CD4-positive, alpha-beta T cell (primary cell): ENCODE data around the gene ST6GALNAC3. TPM values are rescaled to one million over a fixed set of nuclear protein-coding genes. Genes with fewer than 3 reads are reported as not detected.

Experiments
- ATAC-seq: fragments of 200-7000 bp; cut with Tn5 transposase; one replicate; pipeline ENCODE4 v1.10.0; 2022; ENCODE audit warnings: mild to moderate bottlenecking; ENCODE audit not compliant: poor library complexity
- CTCF ChIA-PET: fragments of 350-600 bp; sonication (Branson Sonifier 250); formaldehyde crosslinking; loops from one replicate; lab custom pipeline; 2021; ENCODE audit warnings: antibody characterized with exemption, inconsistent platforms; lab: Charles Lee
- POLR2A ChIA-PET: fragments of 350-600 bp; sonication (Branson Sonifier 250); formaldehyde crosslinking; loops from one replicate; lab custom pipeline; 2021; ENCODE audit warnings: antibody characterized with exemption, inconsistent platforms; lab: Charles Lee
- DNase-seq, 14 experiments: peaks; one replicate each; pipeline ENCODE4 v3.0.0-alpha.2; 2013 to 2020; ENCODE audit warnings: mixed read lengths in 2 of 14
- H3K27ac ChIP-seq, 2 donors: one replicate each; pipeline versions ENCODE4 v1.5.1 to v1.7.0; 2013; ENCODE audit warnings: low read length in 2 of 2, low read depth in 1 of 2, mild to moderate bottlenecking in 1 of 2
- H3K27me3 ChIP-seq, 2 experiments: 1 replicate in 1 of 2; 2 replicates in 1 of 2; pipeline versions ENCODE4 v1.6.1 to v1.7.0; 2013; ENCODE audit warnings: low read length in 2 of 2, control low read depth in 1 of 2, mild to moderate bottlenecking in 1 of 2, moderate library complexity in 1 of 2; ENCODE audit not compliant: insufficient read depth in 2 of 2, control insufficient read depth in 1 of 2
- H3K36me3 ChIP-seq: one replicate; pipeline ENCODE4 v1.6.1; 2013; ENCODE audit warnings: low read length, control low read depth; ENCODE audit not compliant: insufficient read depth
- H3K4me1 ChIP-seq: one replicate; pipeline ENCODE4 v1.6.1; 2013; ENCODE audit warnings: low read length, control low read depth; ENCODE audit not compliant: insufficient read depth
- H3K4me3 ChIP-seq: one replicate; pipeline ENCODE4 v1.5.1; 2013; ENCODE audit warnings: mild to moderate bottlenecking, low read length, moderate library complexity
- H3K9me3 ChIP-seq, 2 experiments: 1 replicate in 1 of 2; 2 replicates in 1 of 2; pipeline versions ENCODE4 v1.6.1 to v1.7.0; 2013; ENCODE audit warnings: low read length in 2 of 2, mild to moderate bottlenecking in 2 of 2, control low read depth in 1 of 2, moderate library complexity in 1 of 2; ENCODE audit not compliant: control insufficient read depth in 1 of 2, insufficient read depth in 1 of 2
- H3K27ac Mint-ChIP-seq: one replicate; pipeline ENCODE4 v1.8.0; 2020; ENCODE audit warnings: mixed read lengths
- H3K27me3 Mint-ChIP-seq: one replicate; pipeline ENCODE4 v1.8.0; 2021; ENCODE audit warnings: mixed read lengths
- H3K36me3 Mint-ChIP-seq: one replicate; pipeline ENCODE4 v1.8.0; 2021; ENCODE audit warnings: low read depth, mixed read lengths
- H3K4me1 Mint-ChIP-seq: one replicate; pipeline ENCODE4 v1.8.0; 2021; ENCODE audit warnings: low read depth, mixed read lengths
- H3K4me3 Mint-ChIP-seq: one replicate; pipeline ENCODE4 v1.8.0; 2020; ENCODE audit warnings: mild to moderate bottlenecking, mixed read lengths
- H3K9me3 Mint-ChIP-seq: one replicate; pipeline ENCODE4 v1.8.0; 2020; ENCODE audit warnings: mixed read lengths
- intact Hi-C, 2 experiments: fragments of 100-400 bp; cut with DNase I in 1 of 2; cut with micrococcal nuclease in 1 of 2; formaldehyde crosslinking; loops; one replicate each; pipeline versions ENCODE4 v1.15.1 to v1.9.0; 2023 to 2025; cut with DNase I, micrococcal nuclease
- total RNA-seq, 174 experiments: library from RNA in 2 of 174; stranded (reverse) in 2 of 174; gene quantifications; one replicate each; pipeline ENCODE4 v1.2.3 and lab custom pipeline; 2021 to 2026
- TF ChIP-seq, protein P1 (sequence below): fragments of 200-600 bp; IDR thresholded peaks from one replicate; pipeline ENCODE4 v1.8.0; 2022; ENCODE audit warnings: antibody characterized with exemption, mild to moderate bottlenecking

Gene ST6GALNAC3
- total RNA-seq, 2 experiments from 2014 or later: 0.77 to 1.3 TPM

DNA sequence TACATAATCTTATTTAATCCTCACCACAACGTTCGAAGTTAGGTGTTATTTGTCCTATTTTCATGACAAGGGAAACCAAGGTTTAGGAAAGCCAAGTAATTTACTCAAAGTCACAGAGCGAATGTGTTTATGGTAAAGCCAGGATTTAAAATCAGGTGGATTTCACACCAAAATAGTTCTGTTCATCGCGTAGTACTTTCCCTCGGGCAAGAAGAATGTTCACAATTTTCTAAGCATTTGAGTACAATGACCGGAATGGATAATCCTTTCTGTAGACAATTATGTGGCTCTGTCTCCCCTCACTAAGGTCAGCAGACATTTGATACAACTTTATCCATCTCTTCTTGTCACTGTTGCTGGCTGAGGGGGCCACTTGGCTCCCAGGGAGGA lies 204.2 kb downstream of the ST6GALNAC3 start:
- Mint-ChIP-seq H3K36me3 (no peaks in the 10 kb centered on the region), H3K4me1 (peaks cover 3% of the 10 kb centered on the region), H3K9me3 (no peaks in the 10 kb centered on the region), H3K4me3 (no peak overlapping the region), H3K27ac (no peak overlapping the region), H3K27me3 (no peaks in the 10 kb centered on the region)
- TF ChIP-seq, protein P1, sequence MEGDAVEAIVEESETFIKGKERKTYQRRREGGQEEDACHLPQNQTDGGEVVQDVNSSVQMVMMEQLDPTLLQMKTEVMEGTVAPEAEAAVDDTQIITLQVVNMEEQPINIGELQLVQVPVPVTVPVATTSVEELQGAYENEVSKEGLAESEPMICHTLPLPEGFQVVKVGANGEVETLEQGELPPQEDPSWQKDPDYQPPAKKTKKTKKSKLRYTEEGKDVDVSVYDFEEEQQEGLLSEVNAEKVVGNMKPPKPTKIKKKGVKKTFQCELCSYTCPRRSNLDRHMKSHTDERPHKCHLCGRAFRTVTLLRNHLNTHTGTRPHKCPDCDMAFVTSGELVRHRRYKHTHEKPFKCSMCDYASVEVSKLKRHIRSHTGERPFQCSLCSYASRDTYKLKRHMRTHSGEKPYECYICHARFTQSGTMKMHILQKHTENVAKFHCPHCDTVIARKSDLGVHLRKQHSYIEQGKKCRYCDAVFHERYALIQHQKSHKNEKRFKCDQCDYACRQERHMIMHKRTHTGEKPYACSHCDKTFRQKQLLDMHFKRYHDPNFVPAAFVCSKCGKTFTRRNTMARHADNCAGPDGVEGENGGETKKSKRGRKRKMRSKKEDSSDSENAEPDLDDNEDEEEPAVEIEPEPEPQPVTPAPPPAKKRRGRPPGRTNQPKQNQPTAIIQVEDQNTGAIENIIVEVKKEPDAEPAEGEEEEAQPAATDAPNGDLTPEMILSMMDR: no peak
- H3K4me3 ChIP-seq: no peak overlapping the region
- no peaks in the 10 kb centered on the region for H3K27me3 ChIP-seq
- ChIA-PET POLR2A (no interaction called here), CTCF (no interaction called here)
- no peak for DNase-seq
- no peaks in the 10 kb centered on the region for H3K36me3 ChIP-seq
- H3K27ac ChIP-seq: no peak overlapping the region
- H3K4me1 ChIP-seq: no peaks in the 10 kb centered on the region
- intact Hi-C loops: no loop called here
- ATAC-seq: no peak
- H3K9me3 ChIP-seq: no peaks in the 10 kb centered on the region

DNA sequence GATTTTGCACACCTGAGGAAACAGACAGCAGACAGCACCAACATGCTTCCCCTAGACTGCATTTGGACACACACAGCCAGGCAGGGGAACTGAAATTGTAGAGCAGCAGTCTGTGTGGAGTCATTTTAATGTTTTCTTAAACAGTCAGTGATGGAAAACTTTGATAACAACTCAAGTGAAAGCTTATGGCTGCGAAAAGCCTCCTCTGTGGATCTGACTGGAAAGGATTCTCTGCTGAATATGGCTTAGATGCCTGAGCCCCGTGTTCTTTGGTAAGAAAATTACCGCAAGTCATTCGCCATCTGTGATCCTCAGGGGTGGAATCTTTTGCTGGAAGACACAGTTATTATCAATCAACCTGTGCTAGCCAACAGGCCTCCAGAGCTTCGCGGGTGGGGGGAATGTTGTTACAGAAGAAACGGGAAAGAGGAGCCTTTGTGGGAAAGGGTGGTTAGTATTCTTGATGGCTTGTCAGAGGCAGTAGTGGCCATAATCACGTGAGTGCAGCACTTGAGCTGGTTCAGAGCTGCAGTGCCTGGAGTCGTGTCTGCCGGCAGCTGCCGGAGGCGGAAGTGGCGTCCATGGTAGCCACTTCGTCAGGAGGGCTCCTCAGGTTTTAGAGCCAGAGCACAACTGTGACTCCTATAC lies 204.7 kb downstream of the ST6GALNAC3 start:
- H3K27me3 Mint-ChIP-seq: no peaks in the 10 kb centered on the region

DNA sequence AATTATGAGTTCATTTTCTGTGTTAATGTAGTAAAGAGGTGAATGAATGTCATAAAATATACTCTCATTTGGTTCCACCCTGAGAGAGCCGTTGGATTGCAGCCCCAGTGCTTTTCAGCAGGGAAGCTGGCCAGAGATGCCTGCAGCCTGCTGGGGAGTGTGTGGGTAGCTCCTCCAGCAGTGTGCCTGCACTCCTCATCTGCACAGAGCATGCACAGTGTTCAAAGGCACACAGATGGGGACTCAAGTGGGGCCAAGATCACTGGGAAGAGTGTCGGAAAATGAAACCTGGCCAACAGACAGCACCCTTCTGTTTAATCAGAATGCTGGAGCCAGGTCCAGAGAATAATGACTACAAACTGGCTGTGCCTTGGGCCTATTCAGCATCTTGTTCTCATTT lies 206.8 kb downstream of the ST6GALNAC3 start:
- peaks cover 16% of the 10 kb centered on the region for H3K4me1 ChIP-seq
- TF ChIP-seq, protein P1: no peak
- no peaks in the 10 kb centered on the region for H3K9me3 ChIP-seq
- no peak overlapping the region for H3K4me3 Mint-ChIP-seq
- POLR2A ChIA-PET: no interaction called here
- intact Hi-C loops: loop anchor here in 1 of 2 experiments (10.0 kb wide), 1 partner anchor 207 kb away; the partner anchor contains the start of gene ST6GALNAC3
- no peaks in the 10 kb centered on the region for H3K27me3 ChIP-seq
- DNase-seq (no peak), ATAC-seq (no peak)
- no peaks in the 10 kb centered on the region for H3K27me3 Mint-ChIP-seq
- no peaks in the 10 kb centered on the region for H3K36me3 ChIP-seq
- no peaks in the 10 kb centered on the region for H3K9me3 Mint-ChIP-seq
- peaks cover 29% of the 10 kb centered on the region for H3K4me1 Mint-ChIP-seq
- no peak overlapping the region for H3K27ac ChIP-seq
- no peak overlapping the region for H3K4me3 ChIP-seq
- no peak overlapping the region for H3K27ac Mint-ChIP-seq
- no peaks in the 10 kb centered on the region for H3K36me3 Mint-ChIP-seq
- CTCF ChIA-PET: no interaction called here

More for the DNA sequence above, 204.7 kb downstream of the ST6GALNAC3 start:
- H3K4me3 Mint-ChIP-seq: no peak overlapping the region
- intact Hi-C loops: no loop called here
- CTCF ChIA-PET: no interaction called here
- Histone ChIP-seq H3K36me3 (no peaks in the 10 kb centered on the region), H3K27ac (no peak overlapping the region), H3K4me3 (no peak overlapping the region), H3K27me3 (no peaks in the 10 kb centered on the region), H3K4me1 (no peaks in the 10 kb centered on the region), H3K9me3 (no peaks in the 10 kb centered on the region)
- DNase-seq: no peak
- H3K27ac Mint-ChIP-seq: no peak overlapping the region
- peaks cover 8% of the 10 kb centered on the region for H3K4me1 Mint-ChIP-seq
- POLR2A ChIA-PET: interaction anchor here (0.6 to 0.8 kb wide), 2 partner anchors 12 to 22 kb away, joined by 3 read pairs; no protein-coding TSS in a partner anchor
- TF ChIP-seq, protein P1: no peak
- H3K36me3 Mint-ChIP-seq: no peaks in the 10 kb centered on the region
- ATAC-seq: no peak
- no peaks in the 10 kb centered on the region for H3K9me3 Mint-ChIP-seq
